H1 (cell line): ENCODE data around the gene CBFB. TPM values are rescaled to one million over a fixed set of nuclear protein-coding genes. Genes with fewer than 3 reads are reported as not detected.
A peak's percentile ranks its signal among the peaks of the same experiment; 100 is the strongest.

ENCODE experiments used
- CTCF ChIA-PET: fragments of 300-600 bp; sonication (Branson Sonifier 250); formaldehyde crosslinking; loops from one replicate; lab custom pipeline; 2021; ENCODE audit not compliant: partially characterized antibody; lab: Charles Lee
- POLR2A ChIA-PET: fragments of 300-600 bp; sonication (Branson Sonifier 250); formaldehyde crosslinking; loops from one replicate; lab custom pipeline; 2021; ENCODE audit warnings: inconsistent platforms; ENCODE audit not compliant: partially characterized antibody; lab: Charles Lee
- DNase-seq, 2 experiments: peaks; one replicate each; pipeline versions ENCODE4 v3.0.0 to v3.0.0-alpha.2; 2010 to 2022; ENCODE audit warnings: low spot score in 2 of 2, low read depth in 1 of 2, mixed read lengths in 1 of 2
- FAIRE-seq: peaks from 2 replicates; lab custom pipeline; 2011; peaks lifted over from hg19 to GRCh38; lab: Jason Lieb, UNC
- H2AFZ ChIP-seq: 2 replicates; pipeline ENCODE4 v1.8.1; 2012; ENCODE audit warnings: low read length, inconsistent platforms
- H2AK5ac ChIP-seq: 2 replicates; pipeline ENCODE4 v1.6.1; 2013; ENCODE audit warnings: low read depth, low read length
- H2BK120ac ChIP-seq: replicated peaks from 2 replicates; pipeline ENCODE3; 2013; ENCODE audit warnings: low read depth, low read length, inconsistent platforms
- H2BK12ac ChIP-seq: 2 replicates; pipeline ENCODE4 v1.6.1; 2013; ENCODE audit warnings: low read depth, low read length
- H2BK15ac ChIP-seq: 2 replicates; pipeline ENCODE4 v1.6.1; 2013; ENCODE audit warnings: low read length
- H2BK20ac ChIP-seq: 2 replicates; pipeline ENCODE4 v1.6.1; 2013; ENCODE audit warnings: low read length
- H2BK5ac ChIP-seq: 2 replicates; pipeline ENCODE4 v1.6.1; 2013; ENCODE audit warnings: low read depth, low read length
- H3K14ac ChIP-seq: 2 replicates; pipeline ENCODE4 v1.6.1; 2013; ENCODE audit warnings: inconsistent platforms; ENCODE audit not compliant: insufficient read length
- H3K18ac ChIP-seq: 2 replicates; pipeline ENCODE4 v1.6.1; 2013; ENCODE audit warnings: low read length; ENCODE audit errors: extremely low read depth
- H3K23ac ChIP-seq: 2 replicates; pipeline ENCODE4 v1.6.1; 2013; ENCODE audit warnings: inconsistent platforms; ENCODE audit not compliant: insufficient read length
- H3K23me2 ChIP-seq: 2 replicates; pipeline ENCODE4 v1.6.1; 2013; ENCODE audit warnings: low read depth, low read length
- H3K27ac ChIP-seq: 2 replicates; pipeline ENCODE4 v1.6.1; 2011; ENCODE audit warnings: low read depth, low read length, inconsistent platforms
- H3K27me3 ChIP-seq, 4 experiments: replicated peaks in 1 of 4; 1 replicate in 1 of 4; 2 replicates in 3 of 4; pipeline versions ENCODE4 v1.6.1 to v1.8.1; 2011 to 2013; ENCODE audit warnings: low read length in 3 of 4, mild to moderate bottlenecking in 3 of 4, inconsistent platforms in 2 of 4, mixed read lengths in 2 of 4, moderate library complexity in 1 of 4; ENCODE audit not compliant: control insufficient read depth in 3 of 4, insufficient read depth in 3 of 4; ENCODE audit errors: extremely low read depth in 1 of 4
- H3K36me3 ChIP-seq, 4 experiments: 2 replicates each; pipeline versions ENCODE4 v1.6.1 to v1.8.1; 2011 to 2013; ENCODE audit warnings: mild to moderate bottlenecking in 4 of 4, low read length in 3 of 4, moderate library complexity in 2 of 4, control low read depth in 1 of 4, inconsistent platforms in 1 of 4; ENCODE audit not compliant: insufficient read depth in 4 of 4, control insufficient read depth in 2 of 4
- H3K4ac ChIP-seq: replicated peaks from 2 replicates; pipeline ENCODE3; 2013; ENCODE audit warnings: low read length, low read depth, mixed read lengths, inconsistent platforms; ENCODE audit not compliant: insufficient read length
- H3K4me1 ChIP-seq, 4 experiments: replicated peaks in 1 of 4; 1 replicate in 1 of 4; 2 replicates in 3 of 4; pipeline versions ENCODE4 v1.6.1 to v1.8.1; 2011 to 2013; ENCODE audit warnings: low read length in 3 of 4, inconsistent platforms in 2 of 4, mixed read lengths in 1 of 4; ENCODE audit not compliant: insufficient read depth in 4 of 4, control insufficient read depth in 3 of 4
- H3K4me2 ChIP-seq, 2 experiments: 2 replicates each; pipeline versions ENCODE4 v1.6.1 to v1.8.1; 2011 to 2013; ENCODE audit warnings: low read depth in 2 of 2, low read length in 2 of 2, control low read depth in 1 of 2, inconsistent platforms in 1 of 2, mild to moderate bottlenecking in 1 of 2; ENCODE audit not compliant: insufficient read depth in 1 of 2
- H3K4me3 ChIP-seq, 4 experiments: fragments of 200-600, 300-600 bp in 1 of 4; sonication (generic), shearing (Covaris generic), sonication (Bioruptor Twin) in 1 of 4; 2 replicates each; pipeline versions ENCODE4 v1.5.1 to v1.8.1; 2011 to 2016; ENCODE audit warnings: low read length in 4 of 4, low read depth in 3 of 4, control low read depth in 2 of 4, inconsistent platforms in 2 of 4, mild to moderate bottlenecking in 2 of 4, mixed read lengths in 1 of 4, moderate library complexity in 1 of 4; ENCODE audit not compliant: insufficient read depth in 2 of 4; ENCODE audit errors: extremely low read depth in 1 of 4
- H3K56ac ChIP-seq: replicated peaks from 2 replicates; pipeline ENCODE3; 2013; ENCODE audit warnings: low read depth, mild to moderate bottlenecking, mixed read lengths, low read length, inconsistent platforms; ENCODE audit not compliant: insufficient read length
- H3K79me1 ChIP-seq: 2 replicates; pipeline ENCODE4 v1.6.1; 2013; ENCODE audit warnings: low read depth, low read length, control low read depth
- H3K79me2 ChIP-seq, 2 experiments: 2 replicates each; pipeline versions ENCODE4 v1.6.1 to v1.8.1; 2012 to 2013; ENCODE audit warnings: low read length in 2 of 2, mild to moderate bottlenecking in 2 of 2, inconsistent platforms in 1 of 2; ENCODE audit not compliant: insufficient read depth in 2 of 2, control insufficient read depth in 1 of 2
- H3K9ac ChIP-seq, 4 experiments: replicated peaks in 1 of 4; 1 replicate in 1 of 4; 2 replicates in 3 of 4; pipeline versions ENCODE4 v1.6.1 to v1.8.1; 2011 to 2013; ENCODE audit warnings: low read depth in 3 of 4, low read length in 3 of 4, control low read depth in 2 of 4, mild to moderate bottlenecking in 2 of 4, moderate library complexity in 2 of 4, inconsistent platforms in 1 of 4; ENCODE audit errors: extremely low read depth in 1 of 4
- H3K9me3 ChIP-seq, 2 experiments: 2 replicates each; pipeline versions ENCODE4 v1.6.1 to v1.8.1; 2012 to 2013; ENCODE audit warnings: mild to moderate bottlenecking in 2 of 2, moderate library complexity in 2 of 2, control low read depth in 1 of 2, inconsistent platforms in 1 of 2, low read depth in 1 of 2, low read length in 1 of 2, mixed read lengths in 1 of 2; ENCODE audit not compliant: insufficient read depth in 2 of 2
- H4K20me1 ChIP-seq, 2 experiments: replicated peaks in 1 of 2; 2 replicates each; pipeline versions ENCODE3 to v1.8.1; 2011 to 2013; ENCODE audit warnings: inconsistent platforms in 2 of 2, low read length in 2 of 2, mild to moderate bottlenecking in 1 of 2; ENCODE audit not compliant: insufficient read depth in 2 of 2, control insufficient read depth in 1 of 2
- H4K5ac ChIP-seq: 2 replicates; pipeline ENCODE4 v1.6.1; 2013; ENCODE audit warnings: low read length, low read depth, mixed read lengths, inconsistent platforms; ENCODE audit not compliant: insufficient read length
- H4K8ac ChIP-seq: 2 replicates; pipeline ENCODE4 v1.8.0; 2013; ENCODE audit warnings: mild to moderate bottlenecking, moderate library complexity, low read length, inconsistent platforms; ENCODE audit not compliant: insufficient read depth; ENCODE audit errors: extremely low read depth
- H4K91ac ChIP-seq: replicated peaks from 2 replicates; pipeline ENCODE3; 2013; ENCODE audit warnings: low read length, mixed read lengths, inconsistent platforms; ENCODE audit not compliant: insufficient read length
- CHD2 ChIP-seq: IDR thresholded peaks from 2 replicates; pipeline ENCODE4 v1.6.1; 2012; ENCODE audit warnings: low read length, improper control_type of control experiment
- CREB1 ChIP-seq: IDR thresholded peaks from 2 replicates; pipeline ENCODE4 v1.6.1; 2012; ENCODE audit warnings: inconsistent platforms
- JUND ChIP-seq: IDR thresholded peaks from 2 replicates; pipeline ENCODE4 v1.6.1; 2011; ENCODE audit warnings: mild to moderate bottlenecking, improper control_type of control experiment, low read length
- PHF8 ChIP-seq: fragments of 200-600 bp; sonication (generic); conservative IDR thresholded peaks from 2 replicates; pipeline ENCODE4 v1.7.1; 2012; ENCODE audit warnings: low read depth, mild to moderate bottlenecking, inconsistent platforms, low read length, moderate library complexity
- POU5F1 ChIP-seq: IDR thresholded peaks from 2 replicates; pipeline ENCODE4 v1.6.1; 2011; ENCODE audit warnings: low read depth, mild to moderate bottlenecking, low read length, moderate library complexity
- TAF1 ChIP-seq: IDR thresholded peaks from 2 replicates; pipeline ENCODE4 v1.6.1; 2011; ENCODE audit warnings: mild to moderate bottlenecking, low read depth, low read length
- polyA plus RNA-seq, 7 experiments: library from polyadenylated mRNA; depleted of rRNA in 3 of 7; stranded (reverse) in 5 of 7; unstranded in 2 of 7; fragments of >200 nt in 5 of 7; fragments of 200-250 nt in 2 of 7; gene quantifications; 1 replicate in 5 of 7; 2 replicates in 1 of 7; 4 replicates in 1 of 7; pipeline versions ENCODE4 v1.2.1 to v1.2.3, GENCODE V29; 2011 to 2013; ENCODE audit warnings: missing spikeins in 2 of 7, mixed read lengths in 2 of 7
- total RNA-seq: library from RNA; stranded (reverse); fragmentation: NEBNext Ultra II Directional; extraction: Animal tissue kit (Norgen Biotek cat#: 25700); gene quantifications from 2 replicates; pipeline ENCODE4 v1.2.1, GENCODE V29; 2021

The CBFB gene
- total and polyA plus RNA-seq, 2 of the 8 experiments (the other 6 are each of a cell fraction or from before 2014, with no cell fraction given): 11.5 to 31.6 TPM

DNA sequence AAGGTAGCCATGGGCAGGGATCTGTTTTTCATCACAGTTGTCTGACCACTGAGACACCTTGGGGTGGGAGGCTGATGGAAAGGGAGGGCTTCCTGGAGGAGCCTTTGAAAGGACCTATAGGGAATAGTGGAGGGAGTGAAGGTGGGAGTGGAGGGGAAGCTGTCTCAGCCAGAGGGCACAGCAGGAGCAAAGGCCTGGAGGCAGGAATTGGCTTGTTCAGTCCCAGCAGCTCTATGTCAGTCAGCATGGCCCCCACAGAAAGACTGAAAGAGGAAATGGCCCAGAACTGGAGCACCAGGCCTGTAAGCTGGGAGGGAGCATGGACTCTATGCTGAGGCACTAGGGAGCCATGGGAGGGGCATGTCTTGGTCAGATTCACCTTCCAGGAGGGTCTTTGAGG is 12.8 kb upstream of the CBFB start:
- Histone ChIP-seq H3K56ac (no peak overlapping the region), H3K4me1 (peaks cover 0 to 6% (median 4%) of the 10 kb centered on the region in 4 experiments; a peak in 4 of 7 replicates), H2BK15ac (no peak overlapping the region), H3K23ac (no peak overlapping the region), H4K20me1 (no peaks in the 10 kb centered on the region), H3K79me1 (no peaks in the 10 kb centered on the region), H3K36me3 (no peaks in the 10 kb centered on the region), H3K27me3 (peaks cover 16 to 37% (median 29%) of the 10 kb centered on the region in 4 experiments), H4K8ac (no peak overlapping the region), H3K18ac (no peak overlapping the region), H3K4me3 (no peak overlapping the region), H2AK5ac (no peak overlapping the region), H4K91ac (no peak overlapping the region), H3K4ac (no peak overlapping the region), H2BK120ac (no peak overlapping the region), H2BK20ac (0 out of 2 replicates have a peak overlapping the region, but pooled peaks have one; percentile 56), H3K4me2 (no peak overlapping the region), H3K14ac (no peak overlapping the region), H4K5ac (no peak overlapping the region), H2BK5ac (no peak overlapping the region), H3K79me2 (no peaks in the 10 kb centered on the region), H3K27ac (no peak overlapping the region), H3K9me3 (no peaks in the 10 kb centered on the region), H3K9ac (no peak overlapping the region), H2BK12ac (no peak overlapping the region), H2AFZ (no peak overlapping the region), H3K23me2 (peaks cover 11% of the 10 kb centered on the region; the same call in 1 of the 2 replicates)
- FAIRE-seq (no peak), DNase-seq (no peak)
- ChIA-PET POLR2A (interaction anchor here (1.1 kb wide), 1 partner anchor 88 kb away, joined by 4 read pairs; no protein-coding TSS in a partner anchor), CTCF (interaction anchor here (0.6 to 10.2 kb wide), 18 partner anchors 9 to 169 kb away, joined by 3 to 164 read pairs (median 5); partner anchors contain the start of genes B3GNT9, CBFB, CES3 and FBXL8)
- TF ChIP-seq TAF1: no peak
- no peak for TF ChIP-seq PHF8
- no peak for TF ChIP-seq JUND
- TF ChIP-seq POU5F1: no peak
- TF ChIP-seq CREB1: no peak
- no peak for TF ChIP-seq CHD2
